Measurements from ENCODE around the gene ZFAND3.

Gene ZFAND3

GRCh38 chr6:38062066-38062465, 242.5 kb downstream of the ZFAND3 start:
- DNase-seq: no peak

GRCh38 chr6:38063973-38064372, 244.4 kb downstream of the ZFAND3 start:
- no peak for DNase-seq

- no peak for DNase-seq
Observed at GRCh38 chr6:38064431-38064830, 244.9 kb downstream of the ZFAND3 start.

GRCh38 chr6:38065734-38066305, 246.3 kb downstream of the ZFAND3 start:
- no peak for DNase-seq

GRCh38 chr6:38067263-38067980, 247.9 kb downstream of the ZFAND3 start:
- DNase-seq: no peak

- DNase-seq: no peak
Observed at GRCh38 chr6:38068854-38069590, 249.5 kb downstream of the ZFAND3 start.

- DNase-seq: no peak
Observed at GRCh38 chr6:38077488-38078030, 258.0 kb downstream of the ZFAND3 start.

- no peak for DNase-seq
Observed at GRCh38 chr6:38078671-38079070, 259.1 kb downstream of the ZFAND3 start.

- DNase-seq: no peak
Observed at GRCh38 chr6:38079107-38079506, 259.6 kb downstream of the ZFAND3 start.

- DNase-seq: no peak
Observed at GRCh38 chr6:38079537-38079936, 260.0 kb downstream of the ZFAND3 start.

GRCh38 chr6:38080360-38080759, 260.8 kb downstream of the ZFAND3 start:
- no peak for DNase-seq

- no peak for DNase-seq
Observed at GRCh38 chr6:38080889-38081288, 261.4 kb downstream of the ZFAND3 start.

GRCh38 chr6:38085031-38085430, 265.5 kb downstream of the ZFAND3 start:
- no peak for DNase-seq

- DNase-seq: no peak
Observed at GRCh38 chr6:38086346-38086745, 266.8 kb downstream of the ZFAND3 start.

- no peak for DNase-seq
Observed at GRCh38 chr6:38088010-38088409, 268.5 kb downstream of the ZFAND3 start.

- DNase-seq: no peak
Observed at GRCh38 chr6:38088829-38089228, 269.3 kb downstream of the ZFAND3 start.

- DNase-seq: no peak
Observed at GRCh38 chr6:38091613-38092012, 272.1 kb downstream of the ZFAND3 start.

- DNase-seq: no peak
Observed at GRCh38 chr6:38092465-38092864, 272.9 kb downstream of the ZFAND3 start.

- no peak for DNase-seq
Observed at GRCh38 chr6:38092964-38093363, 273.4 kb downstream of the ZFAND3 start.

GRCh38 chr6:38095054-38095453, 275.5 kb downstream of the ZFAND3 start:
- DNase-seq: no peak

GRCh38 chr6:38099221-38099620, 279.7 kb downstream of the ZFAND3 start:
- no peak for DNase-seq

- DNase-seq: no peak
Observed at GRCh38 chr6:38100380-38100779, 280.9 kb downstream of the ZFAND3 start.

- no peak for DNase-seq
Observed at GRCh38 chr6:38103921-38104320, 284.4 kb downstream of the ZFAND3 start.

- no peak for DNase-seq
Observed at GRCh38 chr6:38105066-38105465, 285.5 kb downstream of the ZFAND3 start.

Data from activated T-cell treated with anti-CD3 and anti-CD28 coated beads for 4 hours (primary cell).